Right lobe of liver (tissue), 4 donors: ENCODE data around the gene QTRT2.

Experiments used
- CTCF ChIP-seq, 4 donors: fragments of 200-600 bp in 3 of 4; fragments of 450-650 bp in 1 of 4; IDR thresholded peaks; one replicate each; pipeline versions ENCODE4 v1.5.1 to v1.8.0; 2016 to 2022; ENCODE audit warnings: antibody characterized with exemption in 4 of 4, mild to moderate bottlenecking in 2 of 4
- POLR2A ChIP-seq: fragments of 450-650 bp; IDR thresholded peaks from one replicate; pipeline ENCODE4 v1.6.1; 2017; ENCODE audit warnings: antibody characterized with exemption, mild to moderate bottlenecking
- donor health status: DM: no; HTN: no; CAD: no.
- donor health status: DM: no; HTN: no; CAD: no.
- donor health status: DM: no; HTN: yes; CAD: no.

GRCh38 chr3:114083112-114083511 lies 26.6 kb downstream of the QTRT2 start:
- no peak for TF ChIP-seq CTCF (IDR thresholded peaks at IDR 0.05)
- TF ChIP-seq POLR2A = no peak
